Kidney (tissue), 14 donors: ENCODE results near the gene PTPRS. TPM values are rescaled to one million over a fixed set of nuclear protein-coding genes. Genes with fewer than 3 reads are reported as not detected.

ENCODE experiments used
- DNase-seq, 5 donors: peaks; one replicate each; pipeline ENCODE4 v3.0.0-alpha.2; 2013 to 2020
- FAIRE-seq: peaks from 2 replicates; lab custom pipeline; 2012; peaks lifted over from hg19 to GRCh38; lab: Jason Lieb, UNC
- H3K27ac ChIP-seq, 2 donors: one replicate each; pipeline ENCODE4 v1.7.0; 2013; ENCODE audit warnings: low read depth in 2 of 2, low read length in 2 of 2, inconsistent platforms in 1 of 2
- H3K27me3 ChIP-seq: one replicate; pipeline ENCODE4 v1.7.1; 2013; ENCODE audit warnings: low read length, inconsistent platforms; ENCODE audit not compliant: control insufficient read depth, insufficient read depth
- H3K36me3 ChIP-seq, 3 donors: one replicate each; pipeline versions ENCODE4 v1.7.0 to v1.7.1; 2013; ENCODE audit warnings: low read length in 3 of 3, control low read depth in 1 of 3, inconsistent platforms in 1 of 3; ENCODE audit not compliant: insufficient read depth in 3 of 3, control insufficient read depth in 2 of 3
- H3K4me1 ChIP-seq, 3 donors: one replicate each; pipeline versions ENCODE4 v1.7.0 to v1.7.1; 2013; ENCODE audit warnings: low read length in 3 of 3, inconsistent platforms in 1 of 3, low read depth in 1 of 3; ENCODE audit not compliant: control insufficient read depth in 2 of 3, insufficient read depth in 2 of 3
- H3K4me3 ChIP-seq, 3 donors: one replicate each; pipeline versions ENCODE4 v1.7.0 to v1.8.1; 2013; ENCODE audit warnings: low read length in 3 of 3, control low read depth in 1 of 3, inconsistent platforms in 1 of 3
- H3K9ac ChIP-seq, 3 donors: one replicate each; pipeline versions ENCODE4 v1.7.0 to v1.7.1; 2013; ENCODE audit warnings: low read length in 3 of 3, control low read depth in 1 of 3, inconsistent platforms in 1 of 3
- H3K9me3 ChIP-seq, 3 donors: one replicate each; pipeline versions ENCODE4 v1.7.0 to v1.7.1; 2013; ENCODE audit warnings: low read length in 3 of 3, control low read depth in 1 of 3, inconsistent platforms in 1 of 3; ENCODE audit not compliant: control insufficient read depth in 2 of 3, insufficient read depth in 1 of 3
- CTCF ChIP-seq: IDR thresholded peaks from 3 replicates; pipeline ENCODE4 v1.5.1; 2012; ENCODE audit warnings: mild to moderate bottlenecking, moderate library complexity, borderline replicate concordance; ENCODE audit not compliant: insufficient read depth; ENCODE audit errors: extremely low read depth
- intact Hi-C: fragments of 100-400 bp; cut with DNase I; formaldehyde crosslinking; loops from one replicate; pipeline ENCODE4 v1.11.1; 2022
- polyA plus RNA-seq: library from polyadenylated mRNA; stranded (reverse); fragments of 350-450 nt; fragmentation: Illumina TruSeq; extraction: RNeasy Lipid Tissue Mini Kit (QIAGEN cat#74804); gene quantifications from one replicate; pipeline ENCODE4 v1.2.3, GENCODE V29; 2014; ENCODE audit warnings: low read depth, low replicate concordance; ENCODE audit not compliant: insufficient read depth
- total RNA-seq: library from RNA; stranded (reverse); fragmentation: NEBNext Ultra II Directional; extraction: Animal tissue kit (Norgen Biotek cat#: 25700); gene quantifications from one replicate; pipeline ENCODE4 v1.2.1, GENCODE V29; 2021
- donor health status: control.
- donor health status: control.
- donor health status: control.
- donor health status: control.
- donor health status: control.
- donor health status: DM: yes; HTN: yes; CAD: no.
- donor health status: Normal renal cell carcinoma (clear cell type).

Gene PTPRS
- total and polyA plus RNA-seq, 2 donors from 2014 or later: 7.2 to 103 TPM

GRCh38 chr19:5357584-5357983 is 17.0 kb upstream of the PTPRS start:
- no peaks in the 10 kb centered on the region for H3K9me3 ChIP-seq
- H3K9ac ChIP-seq: no peak overlapping the region
- FAIRE-seq (no peak), DNase-seq (no peak)
- no peaks in the 10 kb centered on the region for H3K4me1 ChIP-seq
- intact Hi-C loops: no loop called here
- no peak for TF ChIP-seq CTCF
- no peak overlapping the region for H3K27ac ChIP-seq
- H3K4me3 ChIP-seq: no peak overlapping the region
- H3K36me3 ChIP-seq: no peaks in the 10 kb centered on the region
- H3K27me3 ChIP-seq: no peaks in the 10 kb centered on the region

GRCh38 chr19:5356918-5357317 is 16.3 kb upstream of the PTPRS start:
- no peaks in the 10 kb centered on the region for H3K9me3 ChIP-seq
- no peak for TF ChIP-seq CTCF
- intact Hi-C loops: no loop called here
- no peaks in the 10 kb centered on the region for H3K27me3 ChIP-seq
- H3K4me3 ChIP-seq: no peak overlapping the region
- FAIRE-seq (no peak), DNase-seq (no peak)
- H3K36me3 ChIP-seq: no peaks in the 10 kb centered on the region
- no peaks in the 10 kb centered on the region for H3K4me1 ChIP-seq
- no peak overlapping the region for H3K9ac ChIP-seq
- H3K27ac ChIP-seq: no peak overlapping the region

- intact Hi-C loops: no loop called here
- no peaks in the 10 kb centered on the region for H3K4me1 ChIP-seq
- H3K4me3 ChIP-seq: no peak overlapping the region
- no peaks in the 10 kb centered on the region for H3K27me3 ChIP-seq
- H3K27ac ChIP-seq: no peak overlapping the region
- DNase-seq: no peak
- H3K9ac ChIP-seq: no peak overlapping the region
- no peaks in the 10 kb centered on the region for H3K36me3 ChIP-seq
- no peak for FAIRE-seq
- no peak for TF ChIP-seq CTCF
- H3K9me3 ChIP-seq: no peaks in the 10 kb centered on the region
Measured at GRCh38 chr19:5356428-5356827, 15.8 kb upstream of the PTPRS start.

DNA sequence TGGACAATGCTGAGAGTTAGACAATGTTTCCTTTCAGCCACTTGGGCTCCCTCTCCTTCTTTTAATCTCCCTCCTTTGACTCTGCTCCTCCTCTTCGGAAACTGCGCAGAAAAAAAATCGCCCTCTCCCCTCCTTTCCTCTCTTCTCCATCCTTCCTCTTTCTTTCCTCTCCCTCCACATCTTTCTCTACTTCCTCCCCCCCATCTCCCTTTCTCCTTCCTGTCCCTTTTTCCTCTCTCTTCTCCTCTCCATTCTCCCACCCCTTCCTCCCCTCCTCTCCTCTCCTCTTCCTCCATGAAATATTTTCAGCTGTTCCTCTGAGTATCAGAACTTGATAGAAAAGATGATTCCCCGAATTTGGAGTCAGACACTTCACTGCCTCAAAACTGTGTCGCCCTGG is 15.1 kb upstream of the PTPRS start:
- Histone ChIP-seq H3K9me3 (no peaks in the 10 kb centered on the region), H3K27me3 (no peaks in the 10 kb centered on the region), H3K4me1 (no peaks in the 10 kb centered on the region), H3K27ac (no peak overlapping the region), H3K4me3 (no peak overlapping the region), H3K36me3 (no peaks in the 10 kb centered on the region), H3K9ac (no peak overlapping the region)
- DNase-seq: no peak
- no peak for FAIRE-seq
- TF ChIP-seq CTCF: no peak
- intact Hi-C loops: no loop called here
